ENCODE results near the gene NFYC.
"Not testable (repeated sequence)": the region's sequence is repeated elsewhere in the genome, so short reads cannot be mapped to it uniquely, and the experiment has no call there.

Gene NFYC

GRCh38 chr1:40710581-40711315, 19.2 kb downstream of the NFYC start:
- no peaks in the 10 kb centered on the region for H3K9me3 Mint-ChIP-seq
- peak overlapping the region; percentile 93 for H3K4me3 Mint-ChIP-seq
- peaks cover 67% of the 10 kb centered on the region for H3K4me1 Mint-ChIP-seq
- peak overlapping the region; percentile 43 for H3K27ac Mint-ChIP-seq
- H3K36me3 Mint-ChIP-seq: peaks cover 5% of the 10 kb centered on the region
- H3K27me3 Mint-ChIP-seq: no peaks in the 10 kb centered on the region

- Mint-ChIP-seq H3K9me3 (no peaks in the 10 kb centered on the region), H3K27ac (no peak overlapping the region), H3K36me3 (peaks cover 9% of the 10 kb centered on the region), H3K4me1 (peaks cover 71% of the 10 kb centered on the region), H3K27me3 (no peaks in the 10 kb centered on the region), H3K4me3 (peak overlapping the region; percentile 36)
These were observed 20.2 kb downstream of the NFYC start for GRCh38 chr1:40711465-40712404.

DNA sequence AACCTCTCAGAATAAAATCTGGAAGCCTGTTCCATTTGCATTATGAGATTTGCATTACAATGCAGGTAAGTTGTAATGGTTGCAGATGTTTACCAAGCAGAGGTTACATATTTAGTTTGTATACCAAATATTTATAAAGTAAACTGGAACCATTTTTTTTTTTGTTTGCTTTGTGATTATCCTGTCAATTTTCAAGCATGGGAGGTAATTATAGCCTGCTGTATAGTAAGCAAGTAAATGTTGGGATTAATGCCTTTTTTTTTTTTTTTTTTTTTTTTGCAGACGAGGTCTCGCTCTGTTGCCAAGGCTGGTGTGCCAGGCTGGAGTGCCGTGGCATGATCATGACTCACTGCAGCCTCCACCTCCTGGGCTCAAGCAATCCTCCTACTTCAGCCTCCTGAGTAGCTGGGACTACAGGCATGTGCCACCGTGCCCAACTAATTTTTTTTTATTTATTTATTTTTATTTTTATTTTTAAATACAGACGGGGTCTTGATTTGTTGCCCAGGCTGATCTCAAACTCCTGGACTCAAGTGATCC, 21.0 kb downstream of the NFYC start:
- H3K27ac Mint-ChIP-seq: no peak overlapping the region
- peaks cover 77% of the 10 kb centered on the region for H3K4me1 Mint-ChIP-seq
- H3K4me3 Mint-ChIP-seq: no peak overlapping the region
- no peaks in the 10 kb centered on the region for H3K9me3 Mint-ChIP-seq
- peaks cover 9% of the 10 kb centered on the region for H3K36me3 Mint-ChIP-seq
- no peaks in the 10 kb centered on the region for H3K27me3 Mint-ChIP-seq

GRCh38 chr1:40712997-40713396, 21.5 kb downstream of the NFYC start:
- H3K27ac Mint-ChIP-seq: peak overlapping the region; percentile 46
- peaks cover 9% of the 10 kb centered on the region for H3K36me3 Mint-ChIP-seq
- peaks cover 76% of the 10 kb centered on the region for H3K4me1 Mint-ChIP-seq
- H3K9me3 Mint-ChIP-seq: no peaks in the 10 kb centered on the region
- H3K27me3 Mint-ChIP-seq: no peaks in the 10 kb centered on the region
- peak overlapping the region; percentile 55 for H3K4me3 Mint-ChIP-seq

- peaks cover 9% of the 10 kb centered on the region for H3K36me3 Mint-ChIP-seq
- no peak overlapping the region for H3K27ac Mint-ChIP-seq
- no peak overlapping the region for H3K4me3 Mint-ChIP-seq
- peaks cover 76% of the 10 kb centered on the region for H3K4me1 Mint-ChIP-seq
- no peaks in the 10 kb centered on the region for H3K9me3 Mint-ChIP-seq
- H3K27me3 Mint-ChIP-seq: no peaks in the 10 kb centered on the region
These were observed 24.1 kb downstream of the NFYC start for GRCh38 chr1:40715491-40716059.

DNA sequence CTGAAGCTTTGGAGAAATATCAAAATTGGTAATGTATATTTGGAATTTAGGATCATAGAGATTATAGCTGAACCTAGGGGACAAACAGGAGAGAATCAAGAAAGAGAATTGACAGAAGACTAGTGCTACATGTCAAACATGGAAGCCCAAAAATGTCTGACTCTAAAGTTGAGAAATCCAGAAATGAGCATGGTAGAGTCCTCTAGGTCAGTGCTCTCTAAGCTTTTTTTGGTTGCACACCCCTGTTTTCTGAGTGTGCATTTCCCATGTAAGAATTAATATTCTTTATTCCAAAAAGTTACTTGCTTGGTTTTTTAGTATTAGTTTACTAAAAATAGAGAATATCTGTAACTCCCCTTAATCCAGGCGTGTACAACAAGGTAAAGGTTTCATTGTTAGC, 25.6 kb downstream of the NFYC start:
- no peaks in the 10 kb centered on the region for H3K27me3 Mint-ChIP-seq
- H3K4me3 Mint-ChIP-seq: no peak overlapping the region
- H3K27ac Mint-ChIP-seq: no peak overlapping the region
- no peaks in the 10 kb centered on the region for H3K9me3 Mint-ChIP-seq
- peaks cover 68% of the 10 kb centered on the region for H3K4me1 Mint-ChIP-seq
- peaks cover 9% of the 10 kb centered on the region for H3K36me3 Mint-ChIP-seq

GRCh38 chr1:40717955-40718354, 26.5 kb downstream of the NFYC start:
- peaks cover 67% of the 10 kb centered on the region for H3K4me1 Mint-ChIP-seq
- H3K4me3 Mint-ChIP-seq: no peak overlapping the region
- peaks cover 8% of the 10 kb centered on the region for H3K36me3 Mint-ChIP-seq
- no peak overlapping the region for H3K27ac Mint-ChIP-seq
- no peaks in the 10 kb centered on the region for H3K27me3 Mint-ChIP-seq
- no peaks in the 10 kb centered on the region for H3K9me3 Mint-ChIP-seq

- Mint-ChIP-seq H3K4me3 (no peak overlapping the region), H3K4me1 (peaks cover 74% of the 10 kb centered on the region), H3K27me3 (no peaks in the 10 kb centered on the region), H3K36me3 (peaks cover 6% of the 10 kb centered on the region), H3K9me3 (no peaks in the 10 kb centered on the region), H3K27ac (no peak overlapping the region)
These were observed 29.0 kb downstream of the NFYC start for GRCh38 chr1:40720493-40720892.

- no peak overlapping the region for H3K4me3 Mint-ChIP-seq
- peak overlapping the region; percentile 61 for H3K27ac Mint-ChIP-seq
- H3K27me3 Mint-ChIP-seq: no peaks in the 10 kb centered on the region
- H3K4me1 Mint-ChIP-seq: peaks cover 71% of the 10 kb centered on the region
- H3K36me3 Mint-ChIP-seq: peaks cover 2% of the 10 kb centered on the region
- H3K9me3 Mint-ChIP-seq: no peaks in the 10 kb centered on the region
These were observed 31.1 kb downstream of the NFYC start for GRCh38 chr1:40722622-40723021.

- Mint-ChIP-seq H3K27me3 (no peaks in the 10 kb centered on the region), H3K9me3 (no peaks in the 10 kb centered on the region), H3K4me1 (peaks cover 66% of the 10 kb centered on the region), H3K36me3 (peaks cover 2% of the 10 kb centered on the region), H3K4me3 (no peak overlapping the region), H3K27ac (no peak overlapping the region)
These were observed 31.9 kb downstream of the NFYC start for GRCh38 chr1:40723196-40723955.

DNA sequence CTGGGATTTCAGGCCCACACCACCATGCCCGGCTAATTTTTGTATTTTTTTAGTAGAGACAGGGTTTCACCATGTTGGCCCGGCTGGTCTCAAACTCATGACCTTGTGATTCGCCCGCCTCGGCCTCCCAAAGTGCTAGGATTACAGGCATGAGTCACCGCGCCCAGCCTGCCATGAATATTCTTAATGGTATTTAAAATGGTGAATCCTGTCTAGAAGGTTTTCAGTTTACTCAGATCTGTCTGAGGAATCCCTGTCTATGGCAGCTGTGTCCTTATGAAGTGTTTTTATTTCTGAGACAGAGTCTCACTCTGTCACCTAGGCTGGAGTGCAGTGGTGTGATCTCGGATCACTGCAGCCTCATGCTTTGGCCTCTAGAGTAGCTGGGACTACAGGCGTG, 36.2 kb downstream of the NFYC start:
- H3K9me3 Mint-ChIP-seq, H3K27ac Mint-ChIP-seq, H3K4me3 Mint-ChIP-seq, H3K36me3 Mint-ChIP-seq, H3K27me3 Mint-ChIP-seq: not testable (repeated sequence)
- peaks cover 66% of the 10 kb centered on the region for H3K4me1 Mint-ChIP-seq

- not testable (repeated sequence) for H3K9me3 Mint-ChIP-seq, H3K36me3 Mint-ChIP-seq, H3K27me3 Mint-ChIP-seq, H3K27ac Mint-ChIP-seq
- Mint-ChIP-seq H3K4me3 (peak overlapping the region; percentile 4), H3K4me1 (peaks cover 60% of the 10 kb centered on the region)
These were observed 37.9 kb downstream of the NFYC start for GRCh38 chr1:40729316-40729862.

- peaks cover 51% of the 10 kb centered on the region for H3K4me1 Mint-ChIP-seq
- peaks cover 1% of the 10 kb centered on the region for H3K36me3 Mint-ChIP-seq
- H3K27me3 Mint-ChIP-seq: no peaks in the 10 kb centered on the region
- no peak overlapping the region for H3K27ac Mint-ChIP-seq
- H3K9me3 Mint-ChIP-seq: no peaks in the 10 kb centered on the region
- no peak overlapping the region for H3K4me3 Mint-ChIP-seq
These were observed 41.3 kb downstream of the NFYC start for GRCh38 chr1:40732756-40733301.

DNA sequence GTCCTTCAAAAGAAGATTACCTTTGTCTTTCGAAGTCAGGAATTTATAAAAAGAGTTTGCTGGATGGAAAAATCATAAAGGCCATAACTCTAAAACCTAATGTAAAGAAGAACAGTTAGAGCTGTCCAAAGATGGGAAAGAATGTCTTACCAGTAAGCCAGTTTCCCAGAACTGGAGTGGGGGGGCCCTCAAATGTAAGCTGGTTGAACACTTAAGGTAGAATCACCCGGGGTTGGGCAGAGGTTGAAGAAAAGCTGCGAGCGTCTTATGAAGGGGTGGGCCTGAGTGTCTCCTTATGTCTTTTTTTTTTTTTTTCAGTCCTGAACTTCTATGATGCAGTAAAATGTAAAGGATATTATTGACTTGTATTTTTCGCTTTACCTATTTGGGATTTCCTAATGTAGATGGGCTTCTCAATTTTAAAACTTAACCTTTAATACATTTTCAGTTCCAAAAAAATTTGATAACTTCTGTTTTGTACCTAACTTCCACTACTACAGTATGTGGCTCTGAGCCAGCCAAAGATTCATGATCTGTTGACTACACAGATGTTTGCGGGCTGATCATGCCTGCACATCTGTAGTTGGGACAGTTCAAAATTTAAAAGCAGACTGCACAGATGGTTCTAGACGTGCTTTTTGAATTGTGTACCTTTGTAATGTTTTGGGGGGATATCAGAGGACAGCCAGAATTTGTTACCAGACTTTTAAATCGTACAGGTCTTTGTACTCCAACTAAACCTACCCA, 43.6 kb downstream of the NFYC start:
- H3K27me3 Mint-ChIP-seq: no peaks in the 10 kb centered on the region
- H3K36me3 Mint-ChIP-seq: peaks cover 10% of the 10 kb centered on the region
- no peak overlapping the region for H3K4me3 Mint-ChIP-seq
- peaks cover 56% of the 10 kb centered on the region for H3K4me1 Mint-ChIP-seq
- H3K27ac Mint-ChIP-seq: peak overlapping the region; percentile 23
- no peaks in the 10 kb centered on the region for H3K9me3 Mint-ChIP-seq

Data from activated naive CD4-positive, alpha-beta T cell treated with anti-CD3 and anti-CD28 coated beads, Interleukin-2, amount 50 U/mL, for 24 hours (primary cell).